ENCODE measurements around the gene APBA2.
"Not testable (repeated sequence)": the region's sequence is repeated elsewhere in the genome, so short reads cannot be mapped to it uniquely, and the experiment has no call there.

DNA sequence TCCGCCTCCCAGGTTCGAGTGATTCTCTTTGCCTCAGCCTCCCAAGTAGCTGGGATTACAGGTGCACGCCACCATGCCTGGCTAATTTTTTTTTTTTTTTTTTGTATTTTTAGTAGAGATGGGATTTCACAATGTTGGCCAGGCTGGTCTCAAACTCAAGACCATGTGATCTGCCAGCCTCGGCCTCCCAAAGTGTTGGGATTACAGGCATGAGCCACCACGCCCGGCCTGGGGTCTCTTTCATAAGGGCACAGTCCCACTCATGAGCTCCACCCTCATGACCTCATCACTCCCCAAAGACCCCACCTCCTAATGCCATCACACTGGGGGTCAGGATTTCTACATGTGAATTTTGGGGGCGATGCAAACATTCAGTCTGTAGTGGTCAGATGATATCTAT, 159.4 kb downstream of the APBA2 start:
- TF ChIP-seq, protein P1, sequence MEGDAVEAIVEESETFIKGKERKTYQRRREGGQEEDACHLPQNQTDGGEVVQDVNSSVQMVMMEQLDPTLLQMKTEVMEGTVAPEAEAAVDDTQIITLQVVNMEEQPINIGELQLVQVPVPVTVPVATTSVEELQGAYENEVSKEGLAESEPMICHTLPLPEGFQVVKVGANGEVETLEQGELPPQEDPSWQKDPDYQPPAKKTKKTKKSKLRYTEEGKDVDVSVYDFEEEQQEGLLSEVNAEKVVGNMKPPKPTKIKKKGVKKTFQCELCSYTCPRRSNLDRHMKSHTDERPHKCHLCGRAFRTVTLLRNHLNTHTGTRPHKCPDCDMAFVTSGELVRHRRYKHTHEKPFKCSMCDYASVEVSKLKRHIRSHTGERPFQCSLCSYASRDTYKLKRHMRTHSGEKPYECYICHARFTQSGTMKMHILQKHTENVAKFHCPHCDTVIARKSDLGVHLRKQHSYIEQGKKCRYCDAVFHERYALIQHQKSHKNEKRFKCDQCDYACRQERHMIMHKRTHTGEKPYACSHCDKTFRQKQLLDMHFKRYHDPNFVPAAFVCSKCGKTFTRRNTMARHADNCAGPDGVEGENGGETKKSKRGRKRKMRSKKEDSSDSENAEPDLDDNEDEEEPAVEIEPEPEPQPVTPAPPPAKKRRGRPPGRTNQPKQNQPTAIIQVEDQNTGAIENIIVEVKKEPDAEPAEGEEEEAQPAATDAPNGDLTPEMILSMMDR (IDR thresholded peaks at IDR 0.05) = not testable (repeated sequence)
- not testable (repeated sequence) for TF ChIP-seq POLR2AphosphoS5 (IDR thresholded peaks at IDR 0.05; ENCODE audit: low read depth, low read length)
